ENCODE data around the gene CRIM1.
"Not testable (repeated sequence)": the region's sequence is repeated elsewhere in the genome, so short reads cannot be mapped to it uniquely, and the experiment has no call there.

Gene CRIM1

DNA sequence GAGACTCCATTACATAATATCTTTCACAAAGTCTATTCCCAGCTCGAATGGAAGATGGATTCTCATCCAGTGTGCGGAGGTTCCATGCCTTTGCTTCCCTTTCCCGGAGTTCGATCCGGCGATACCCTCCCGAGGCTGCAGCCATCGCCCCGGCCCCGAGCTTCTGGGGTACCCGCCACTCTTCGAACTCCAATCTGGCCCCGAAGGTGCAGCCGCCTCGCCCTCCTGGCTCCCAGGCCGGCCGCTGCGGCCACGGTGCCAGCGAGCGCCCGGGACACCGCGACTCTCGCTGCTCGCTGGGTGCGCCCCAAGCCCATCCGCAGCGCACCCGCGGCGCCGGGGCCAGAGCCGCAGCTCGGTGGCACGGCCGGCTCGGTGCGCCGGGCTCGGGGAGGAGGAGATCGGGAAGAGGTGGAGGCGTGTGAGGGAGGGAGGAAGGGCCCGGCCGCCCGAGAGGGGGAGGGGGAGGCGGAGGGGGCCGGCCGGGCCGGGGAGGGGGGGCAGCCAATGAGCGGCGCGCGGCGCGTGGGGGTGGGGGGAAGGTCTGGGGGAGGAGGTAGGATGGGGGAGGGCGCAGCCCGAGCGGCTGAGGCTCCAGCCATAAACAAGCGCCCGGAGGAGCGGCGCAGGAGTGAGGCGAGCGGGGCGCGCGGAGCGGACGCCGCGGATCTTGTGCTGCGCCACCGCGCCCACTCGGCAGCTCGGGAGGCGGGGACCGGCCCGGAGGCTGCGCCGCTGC, at the start of gene CRIM1:
Gene CRIM1 (plus strand): TSS at position 628 of the 739 bp plus-strand sequence. CDS start 515 bp downstream, outside the sequence.
- DNase-seq = peak; percentile 94

DNA sequence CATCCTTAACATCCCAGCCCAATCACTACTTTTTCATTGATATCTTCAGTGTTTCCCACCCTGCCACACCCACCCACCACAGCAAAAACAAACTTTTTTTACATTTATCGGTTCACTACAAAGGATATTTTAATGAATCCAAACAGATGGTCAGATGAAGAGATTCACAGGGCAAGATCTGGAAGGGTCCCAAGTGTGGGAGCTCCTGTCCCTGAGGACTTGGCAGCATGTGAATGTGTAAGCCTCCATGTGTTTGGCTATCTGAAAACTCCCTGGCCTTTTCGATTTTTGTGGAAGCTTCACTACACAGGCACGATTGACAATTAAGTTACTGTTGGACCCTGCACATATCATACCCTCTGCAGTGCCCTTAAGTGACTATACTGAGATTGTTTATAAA, 48.1 kb upstream of the CRIM1 start:
- DNase-seq = no peak

- DNase-seq = not testable (repeated sequence)
These were observed 45.1 kb upstream of the CRIM1 start for GRCh38 chr2:36310444-36310843.

GRCh38 chr2:36318547-36318946, 37.0 kb upstream of the CRIM1 start:
- no peak for DNase-seq

GRCh38 chr2:36322108-36322507, 33.5 kb upstream of the CRIM1 start:
- DNase-seq = no peak

GRCh38 chr2:36326286-36326685, 29.3 kb upstream of the CRIM1 start:
- no peak for DNase-seq

GRCh38 chr2:36329251-36329650, 26.3 kb upstream of the CRIM1 start:
- no peak for DNase-seq

DNA sequence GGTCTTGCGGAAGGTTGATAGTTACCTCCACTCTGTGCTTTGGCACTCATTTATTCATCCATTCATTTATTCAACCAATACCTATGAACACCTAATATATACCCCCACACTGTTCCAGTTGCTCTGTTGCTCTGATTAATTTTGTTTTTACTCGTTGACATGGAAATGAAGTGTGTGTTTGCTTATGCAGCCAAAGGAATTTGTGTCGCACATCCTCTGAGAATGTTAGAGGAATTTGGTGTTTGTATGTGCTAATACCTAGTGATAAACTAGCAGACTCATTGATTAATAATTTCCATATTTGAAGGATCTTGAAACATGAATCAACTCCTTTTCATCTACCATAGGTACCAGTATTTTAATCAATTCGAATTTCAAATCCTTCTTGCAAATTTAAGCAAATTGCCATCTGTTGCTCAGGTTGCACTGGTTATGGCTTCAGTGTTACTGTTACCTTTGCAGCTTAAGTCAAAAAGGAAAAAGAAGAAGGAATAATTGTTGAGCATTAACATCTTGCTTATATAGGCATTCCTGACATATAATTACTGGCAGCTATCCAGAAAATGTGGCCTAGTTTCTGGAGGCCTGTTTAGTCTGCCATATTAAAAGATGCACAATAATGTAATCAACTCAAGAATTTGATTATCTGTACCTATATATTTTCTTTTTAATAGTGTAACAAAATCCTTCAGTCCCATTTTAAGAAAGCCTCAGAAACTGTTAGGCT, 25.7 kb upstream of the CRIM1 start:
- DNase-seq = no peak

- DNase-seq = no peak
These were observed 24.8 kb upstream of the CRIM1 start for GRCh38 chr2:36330473-36331395.

- DNase-seq = no peak
These were observed 22.1 kb upstream of the CRIM1 start for GRCh38 chr2:36333350-36334012.

GRCh38 chr2:36335597-36335996, 20.0 kb upstream of the CRIM1 start:
- DNase-seq = no peak

DNA sequence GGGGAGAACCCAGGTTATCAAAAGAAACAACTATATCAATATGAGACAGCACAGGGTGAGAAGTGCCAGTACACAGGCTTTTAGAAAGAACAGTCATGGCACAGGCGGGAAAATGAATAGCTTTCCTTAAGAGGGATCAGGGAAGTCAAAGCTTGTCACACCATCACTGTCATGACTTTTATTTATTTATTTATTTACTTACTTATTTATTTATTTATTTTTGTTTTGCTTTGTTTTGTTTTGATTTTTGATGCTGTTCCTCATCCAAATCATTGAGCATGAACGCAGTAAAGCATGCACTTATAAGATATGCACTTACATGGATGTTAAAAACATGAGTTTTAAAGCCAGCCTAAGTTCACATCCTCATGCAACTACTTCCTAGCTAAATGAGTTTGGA, 19.3 kb upstream of the CRIM1 start:
- no peak for DNase-seq

GRCh38 chr2:36337354-36337753, 18.2 kb upstream of the CRIM1 start:
- no peak for DNase-seq

- no peak for DNase-seq
These were observed 17.3 kb upstream of the CRIM1 start for GRCh38 chr2:36338124-36338826.

DNA sequence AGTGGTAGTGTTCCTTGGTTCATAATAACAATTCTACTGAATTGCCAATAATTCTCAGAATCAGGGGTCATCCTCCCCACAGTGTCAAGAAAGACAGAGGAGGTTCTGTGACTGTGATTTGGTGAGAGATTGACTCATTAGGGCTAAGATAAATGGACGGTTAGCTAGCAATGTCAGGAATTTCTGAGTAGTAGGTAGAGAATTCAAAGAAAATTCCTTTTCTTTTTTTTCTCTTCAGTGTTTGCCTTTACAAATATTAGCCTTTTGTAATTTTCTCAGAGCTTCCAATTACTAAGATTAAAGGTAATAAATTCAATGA, 16.8 kb upstream of the CRIM1 start:
- no peak for DNase-seq

- no peak for DNase-seq
These were observed 15.9 kb upstream of the CRIM1 start for GRCh38 chr2:36339607-36340218.

DNA sequence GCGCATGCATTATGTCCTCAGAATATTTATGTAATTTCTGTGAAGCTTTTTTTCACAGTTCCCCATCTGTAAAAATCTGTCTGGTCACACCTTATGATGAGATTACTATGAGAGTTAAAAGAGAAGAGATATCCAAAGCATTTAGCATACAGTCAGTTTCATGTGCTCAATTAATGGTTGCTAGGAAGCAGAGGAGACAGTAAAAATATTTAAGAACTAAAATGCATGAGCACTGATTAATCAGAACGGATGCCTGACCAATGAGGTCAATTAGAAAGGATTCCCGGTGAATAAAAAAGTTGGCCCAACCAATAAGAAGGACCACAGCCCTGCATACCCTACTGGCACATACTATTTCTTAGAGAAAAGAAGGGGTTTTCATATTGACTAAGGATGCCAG, 12.0 kb upstream of the CRIM1 start:
- DNase-seq = no peak

DNA sequence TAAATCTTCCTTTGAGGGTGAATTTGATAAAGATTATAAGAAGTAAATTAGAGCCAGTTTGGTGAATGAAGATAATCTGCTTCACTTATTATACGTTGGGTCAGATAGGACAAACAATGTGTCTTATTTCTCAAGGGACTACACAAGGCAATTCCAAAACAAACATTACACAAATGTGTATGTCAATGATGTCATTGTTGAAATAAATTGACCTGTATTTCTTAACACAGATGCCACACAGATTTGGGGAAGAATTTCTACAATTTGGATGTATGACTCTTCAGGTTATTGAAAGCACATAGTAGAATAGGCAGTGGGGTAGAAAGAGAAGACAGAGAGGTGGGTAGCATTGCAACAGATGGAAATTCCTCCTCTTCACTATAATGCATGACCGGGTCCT, 6.9 kb upstream of the CRIM1 start:
- no peak for DNase-seq

DNA sequence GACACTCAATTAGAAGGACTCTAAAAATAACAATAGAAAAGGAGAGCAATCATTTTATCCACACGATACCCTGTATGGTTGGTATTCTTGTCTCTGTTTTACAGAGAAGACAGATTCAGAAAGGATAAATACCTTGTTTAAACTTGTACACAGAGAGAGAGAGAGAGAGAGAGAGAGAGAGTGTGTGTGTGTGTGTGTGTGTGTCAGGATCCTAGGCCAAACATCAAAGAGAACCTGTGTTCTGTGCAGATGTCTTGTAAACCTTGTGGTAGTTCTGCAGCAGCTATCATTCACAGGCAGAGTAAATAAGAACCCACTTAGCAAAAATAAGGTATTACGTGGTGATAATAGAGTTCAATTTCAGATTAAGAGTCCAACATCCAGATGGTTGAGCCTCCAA, 4.3 kb upstream of the CRIM1 start:
- DNase-seq = no peak

DNA sequence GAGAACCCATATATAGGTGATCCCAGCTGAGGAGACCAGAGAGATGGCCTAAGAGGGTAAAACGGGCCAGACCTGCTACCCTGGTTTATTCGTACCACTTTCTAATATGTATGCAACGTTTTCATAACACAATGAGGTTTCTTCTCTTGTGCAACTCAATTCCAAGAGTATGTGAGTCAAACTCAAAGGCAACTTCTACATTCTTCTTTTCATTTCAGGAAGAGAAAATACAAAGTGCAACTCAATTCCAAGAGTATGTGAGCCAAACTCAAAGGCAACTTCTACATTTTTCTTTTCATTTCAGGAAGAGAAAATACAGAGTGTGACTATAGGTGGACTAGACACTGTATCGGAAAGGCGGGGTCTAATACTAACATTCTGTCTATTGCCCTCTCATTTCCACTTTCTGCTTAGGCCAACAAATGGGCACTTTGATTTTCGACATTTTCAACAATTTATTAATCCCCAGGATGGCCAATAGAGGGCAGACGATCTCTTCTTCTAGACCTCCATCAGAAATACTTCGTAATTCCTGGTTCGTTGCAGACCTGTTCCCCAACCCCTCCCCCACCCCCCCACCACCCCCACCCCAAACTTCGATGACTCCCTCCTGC, 3.7 kb upstream of the CRIM1 start:
- no peak for DNase-seq

DNA sequence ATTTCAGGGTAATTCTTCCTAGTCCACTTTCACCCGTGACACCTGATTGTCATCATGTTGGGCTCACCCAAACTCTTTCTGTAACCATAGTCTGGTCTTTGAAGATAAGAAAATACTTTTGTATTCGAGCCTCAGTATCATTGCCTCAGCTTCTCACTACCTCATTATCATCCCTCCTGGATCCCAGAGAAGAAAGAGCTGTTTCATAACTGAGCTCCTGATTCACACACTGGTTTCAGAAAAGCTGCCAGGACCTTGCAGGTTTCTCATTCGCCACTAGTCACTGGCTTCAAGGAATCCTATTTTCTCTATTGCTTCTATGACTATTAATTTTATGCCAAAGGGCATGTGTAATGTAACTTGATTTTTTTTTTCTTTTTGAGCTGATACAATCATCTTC, 2.9 kb upstream of the CRIM1 start:
- DNase-seq = no peak

DNA sequence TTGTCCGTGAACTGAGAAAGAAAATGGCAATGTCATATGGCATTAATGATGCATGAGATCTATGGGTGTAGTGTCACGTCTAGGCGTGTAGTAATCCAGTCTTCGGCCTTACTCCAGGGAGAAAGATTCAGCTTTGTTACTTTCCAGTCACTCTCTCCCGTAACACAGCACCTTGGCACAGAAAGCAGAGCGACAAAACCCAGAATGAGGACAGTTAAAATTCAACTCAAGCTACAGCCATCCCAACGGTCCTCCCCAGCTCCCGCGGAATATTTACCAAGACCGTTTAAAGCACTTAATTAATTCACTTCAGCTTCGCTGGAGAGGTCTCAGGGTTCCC, 797 bp upstream of the CRIM1 start:
- DNase-seq = no peak
